GM12873 (cell line): ENCODE results near the gene LCAT.
A peak's percentile ranks its signal among the peaks of the same experiment; 100 is the strongest.

Source experiments
- TF ChIP-seq, protein P1 (sequence below): IDR thresholded peaks from 2 replicates; pipeline ENCODE4 v1.5.1; 2012; ENCODE audit warnings: low read depth, mild to moderate bottlenecking, moderate library complexity, low read length, control low read depth; ENCODE audit not compliant: insufficient read depth; ENCODE audit errors: missing control alignments

LCAT gene

GRCh38 chr16:67943619-67944504 is at the start of gene LCAT:
LCAT (minus strand) TSS chr16:67944120; CDS start chr16:67944101, 19 bp downstream.
- TF ChIP-seq, protein P1, sequence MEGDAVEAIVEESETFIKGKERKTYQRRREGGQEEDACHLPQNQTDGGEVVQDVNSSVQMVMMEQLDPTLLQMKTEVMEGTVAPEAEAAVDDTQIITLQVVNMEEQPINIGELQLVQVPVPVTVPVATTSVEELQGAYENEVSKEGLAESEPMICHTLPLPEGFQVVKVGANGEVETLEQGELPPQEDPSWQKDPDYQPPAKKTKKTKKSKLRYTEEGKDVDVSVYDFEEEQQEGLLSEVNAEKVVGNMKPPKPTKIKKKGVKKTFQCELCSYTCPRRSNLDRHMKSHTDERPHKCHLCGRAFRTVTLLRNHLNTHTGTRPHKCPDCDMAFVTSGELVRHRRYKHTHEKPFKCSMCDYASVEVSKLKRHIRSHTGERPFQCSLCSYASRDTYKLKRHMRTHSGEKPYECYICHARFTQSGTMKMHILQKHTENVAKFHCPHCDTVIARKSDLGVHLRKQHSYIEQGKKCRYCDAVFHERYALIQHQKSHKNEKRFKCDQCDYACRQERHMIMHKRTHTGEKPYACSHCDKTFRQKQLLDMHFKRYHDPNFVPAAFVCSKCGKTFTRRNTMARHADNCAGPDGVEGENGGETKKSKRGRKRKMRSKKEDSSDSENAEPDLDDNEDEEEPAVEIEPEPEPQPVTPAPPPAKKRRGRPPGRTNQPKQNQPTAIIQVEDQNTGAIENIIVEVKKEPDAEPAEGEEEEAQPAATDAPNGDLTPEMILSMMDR: no peak

- TF ChIP-seq, protein P1: peak; percentile 97
Measured at GRCh38 chr16:67993207-67994039, 49.5 kb upstream of the LCAT start.

DNA sequence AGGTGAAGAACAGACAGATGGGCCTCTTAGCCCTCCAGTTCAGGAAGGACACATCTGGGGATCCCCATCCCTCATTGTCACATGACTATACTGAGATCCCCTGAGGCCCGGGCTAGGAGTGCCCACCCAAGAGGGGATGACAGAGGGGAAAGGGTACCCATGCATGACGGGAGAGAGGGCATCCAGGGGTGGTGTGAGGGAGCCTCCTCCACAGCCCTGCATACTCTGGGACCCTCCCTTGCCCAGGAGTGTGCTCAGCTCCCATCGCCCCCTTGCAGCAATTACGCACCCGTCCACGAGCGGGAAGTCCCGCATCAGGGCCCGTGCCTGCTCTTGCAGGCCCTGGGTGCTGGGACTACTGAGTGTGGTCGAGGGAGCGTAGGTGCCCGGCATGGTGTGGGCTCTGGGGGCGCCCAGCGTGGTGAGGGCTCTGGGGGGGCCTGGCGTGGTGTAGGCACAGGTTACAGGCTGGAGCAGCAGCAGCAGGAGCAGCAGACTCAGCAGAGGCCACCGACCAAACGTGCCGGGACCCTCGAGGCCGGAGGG is 48.8 kb upstream of the LCAT start:
- TF ChIP-seq, protein P1: no peak

DNA sequence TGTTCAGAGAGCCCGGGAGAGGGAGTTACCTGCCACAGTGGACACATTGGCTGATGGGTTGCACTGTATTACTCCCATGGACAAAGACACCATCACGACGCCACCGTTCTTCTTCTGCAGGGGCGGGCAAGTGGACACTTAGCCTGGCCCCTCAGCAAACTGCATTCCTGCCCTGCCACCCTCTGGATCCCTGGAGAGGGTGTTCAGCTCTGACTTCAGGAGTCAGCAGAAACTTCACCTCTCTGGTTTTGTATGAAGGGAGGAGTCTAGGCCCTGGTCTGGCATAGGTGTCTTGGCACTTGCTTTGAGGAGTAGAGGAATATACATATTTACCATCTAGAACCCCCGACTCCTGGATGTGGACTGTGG is 46.1 kb upstream of the LCAT start:
- TF ChIP-seq, protein P1: no peak

DNA sequence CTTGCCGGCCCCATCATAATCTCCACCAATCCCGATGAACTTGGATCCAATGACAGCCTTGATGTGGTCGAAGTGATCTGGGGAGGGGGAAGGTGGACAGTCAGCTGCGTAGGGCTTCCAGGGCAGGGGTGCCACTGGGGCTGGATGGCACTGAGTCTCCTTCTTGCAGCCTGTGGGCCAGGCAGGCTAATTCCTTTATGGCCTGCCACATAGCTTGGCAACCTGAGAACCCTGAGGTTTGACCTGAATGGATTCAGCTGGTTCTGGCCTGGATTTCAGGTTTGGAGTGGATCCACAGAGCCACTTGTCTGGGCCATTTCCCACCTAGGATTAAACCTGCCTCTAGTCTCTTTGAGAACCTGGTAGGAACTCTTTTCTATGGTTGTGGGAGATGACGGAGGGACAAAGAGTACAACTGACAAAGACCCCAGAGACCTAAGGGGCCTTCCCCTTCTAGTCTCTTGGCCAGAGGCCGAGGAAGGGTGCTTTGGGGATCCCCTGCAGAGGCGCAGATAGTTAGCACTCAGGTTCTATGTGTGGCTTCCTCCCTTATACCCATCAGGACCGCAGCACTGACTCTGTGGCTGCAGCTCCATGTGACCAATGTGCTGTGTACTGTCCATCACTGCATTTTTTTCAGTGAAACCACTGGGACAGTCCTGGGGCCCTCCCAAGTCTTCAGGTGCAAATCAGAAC is 45.5 kb upstream of the LCAT start:
- TF ChIP-seq, protein P1: no peak

- TF ChIP-seq, protein P1: no peak
Measured at GRCh38 chr16:67988675-67989074, 44.8 kb upstream of the LCAT start.
